Erythroblast (primary cell): Measurements from ENCODE around the gene CD27.

Experiments used
- GATA1 ChIP-seq: IDR thresholded peaks from 2 replicates; pipeline ENCODE4 v1.6.1; 2011; ENCODE audit warnings: low read depth, mild to moderate bottlenecking, control low read depth, low read length, moderate library complexity
- POLR2A ChIP-seq: IDR thresholded peaks from 2 replicates; pipeline ENCODE4 v1.6.1; 2011; ENCODE audit warnings: mild to moderate bottlenecking, low read length

GRCh38 chr12:6452245-6452943, 7.6 kb downstream of the CD27 start:
- TF ChIP-seq POLR2A (peak; percentile 25), GATA1 (no peak)
